ENCODE results near the gene RNF19B.

Gene RNF19B
- 101 to 186 (median 117) reads per million in 3 donors for total RNA-seq

GRCh38 chr1:32964461-32965250 lies at the start of gene RNF19B:
TSS of gene RNF19B (minus strand) at chr1:32964809. CDS start at chr1:32964685, 124 bp downstream.
- DNase-seq: peak; percentile 89 to 92 (median 91)
- H3K4me3 ChIP-seq (ENCODE audit: insufficient read depth, low read depth, low read length, poor library complexity, severe bottlenecking): peak within 1 kb of the TSS; percentile 88
- no peaks in the 10 kb centered on the region for H3K27me3 ChIP-seq (replicated peaks; ENCODE audit: control insufficient read depth, insufficient read depth, low read length, poor library complexity, severe bottlenecking)
- H3K36me3 ChIP-seq (ENCODE audit: control insufficient read depth, insufficient read depth, low read length): no peaks in the 10 kb centered on the region
- H3K9me3 ChIP-seq (ENCODE audit: control insufficient read depth, low read length): no peaks in the 10 kb centered on the region
- peaks cover 6% of the 10 kb centered on the region for H3K4me1 ChIP-seq (ENCODE audit: control insufficient read depth, insufficient read depth, low read length, poor library complexity, severe bottlenecking)
- H3K27ac ChIP-seq (ENCODE audit: insufficient read depth, low read length, poor library complexity, severe bottlenecking): peak within 1 kb of the TSS; percentile 78

GRCh38 chr1:33013791-33014190 lies 49.2 kb upstream of the RNF19B start:
- no peak overlapping the region for H3K4me3 ChIP-seq (ENCODE audit: insufficient read depth, low read depth, low read length, poor library complexity, severe bottlenecking)
- H3K27me3 ChIP-seq (replicated peaks; ENCODE audit: control insufficient read depth, insufficient read depth, low read length, poor library complexity, severe bottlenecking): no peaks in the 10 kb centered on the region
- H3K4me1 ChIP-seq (ENCODE audit: control insufficient read depth, insufficient read depth, low read length, poor library complexity, severe bottlenecking): no peaks in the 10 kb centered on the region
- H3K36me3 ChIP-seq (ENCODE audit: control insufficient read depth, insufficient read depth, low read length): peaks cover 60% of the 10 kb centered on the region
- no peak for DNase-seq
- H3K9me3 ChIP-seq (ENCODE audit: control insufficient read depth, low read length): no peaks in the 10 kb centered on the region
- H3K27ac ChIP-seq (ENCODE audit: insufficient read depth, low read length, poor library complexity, severe bottlenecking): no peak overlapping the region

- H3K9me3 ChIP-seq (ENCODE audit: control insufficient read depth, low read length): no peaks in the 10 kb centered on the region
- no peak for DNase-seq
- no peak overlapping the region for H3K27ac ChIP-seq (ENCODE audit: insufficient read depth, low read length, poor library complexity, severe bottlenecking)
- peaks cover 52% of the 10 kb centered on the region for H3K36me3 ChIP-seq (ENCODE audit: control insufficient read depth, insufficient read depth, low read length)
- H3K27me3 ChIP-seq (replicated peaks; ENCODE audit: control insufficient read depth, insufficient read depth, low read length, poor library complexity, severe bottlenecking): no peaks in the 10 kb centered on the region
- no peak overlapping the region for H3K4me3 ChIP-seq (ENCODE audit: insufficient read depth, low read depth, low read length, poor library complexity, severe bottlenecking)
- no peaks in the 10 kb centered on the region for H3K4me1 ChIP-seq (ENCODE audit: control insufficient read depth, insufficient read depth, low read length, poor library complexity, severe bottlenecking)
These were observed 47.6 kb upstream of the RNF19B start for GRCh38 chr1:33012165-33012564.

- no peak for DNase-seq
- Histone ChIP-seq H3K36me3 (ENCODE audit: control insufficient read depth, insufficient read depth, low read length) (peaks cover 50% of the 10 kb centered on the region), H3K4me1 (ENCODE audit: control insufficient read depth, insufficient read depth, low read length, poor library complexity, severe bottlenecking) (no peaks in the 10 kb centered on the region), H3K4me3 (ENCODE audit: insufficient read depth, low read depth, low read length, poor library complexity, severe bottlenecking) (no peak overlapping the region), H3K27ac (ENCODE audit: insufficient read depth, low read length, poor library complexity, severe bottlenecking) (no peak overlapping the region), H3K9me3 (ENCODE audit: control insufficient read depth, low read length) (no peaks in the 10 kb centered on the region), H3K27me3 (replicated peaks; ENCODE audit: control insufficient read depth, insufficient read depth, low read length, poor library complexity, severe bottlenecking) (no peaks in the 10 kb centered on the region)
These were observed 46.5 kb upstream of the RNF19B start for GRCh38 chr1:33010932-33011731.

GRCh38 chr1:33009561-33009960 lies 45.0 kb upstream of the RNF19B start:
- Histone ChIP-seq H3K27me3 (replicated peaks; ENCODE audit: control insufficient read depth, insufficient read depth, low read length, poor library complexity, severe bottlenecking) (no peaks in the 10 kb centered on the region), H3K4me1 (ENCODE audit: control insufficient read depth, insufficient read depth, low read length, poor library complexity, severe bottlenecking) (no peaks in the 10 kb centered on the region), H3K4me3 (ENCODE audit: insufficient read depth, low read depth, low read length, poor library complexity, severe bottlenecking) (no peak overlapping the region), H3K27ac (ENCODE audit: insufficient read depth, low read length, poor library complexity, severe bottlenecking) (no peak overlapping the region), H3K36me3 (ENCODE audit: control insufficient read depth, insufficient read depth, low read length) (peaks cover 45% of the 10 kb centered on the region), H3K9me3 (ENCODE audit: control insufficient read depth, low read length) (no peaks in the 10 kb centered on the region)
- no peak for DNase-seq

- Histone ChIP-seq H3K4me1 (ENCODE audit: control insufficient read depth, insufficient read depth, low read length, poor library complexity, severe bottlenecking) (no peaks in the 10 kb centered on the region), H3K9me3 (ENCODE audit: control insufficient read depth, low read length) (no peaks in the 10 kb centered on the region), H3K27ac (ENCODE audit: insufficient read depth, low read length, poor library complexity, severe bottlenecking) (no peak overlapping the region), H3K4me3 (ENCODE audit: insufficient read depth, low read depth, low read length, poor library complexity, severe bottlenecking) (no peak overlapping the region), H3K27me3 (replicated peaks; ENCODE audit: control insufficient read depth, insufficient read depth, low read length, poor library complexity, severe bottlenecking) (no peaks in the 10 kb centered on the region), H3K36me3 (ENCODE audit: control insufficient read depth, insufficient read depth, low read length) (peaks cover 36% of the 10 kb centered on the region)
- no peak for DNase-seq
These were observed 43.7 kb upstream of the RNF19B start for GRCh38 chr1:33008051-33008914.

- no peaks in the 10 kb centered on the region for H3K27me3 ChIP-seq (replicated peaks; ENCODE audit: control insufficient read depth, insufficient read depth, low read length, poor library complexity, severe bottlenecking)
- no peak overlapping the region for H3K4me3 ChIP-seq (ENCODE audit: insufficient read depth, low read depth, low read length, poor library complexity, severe bottlenecking)
- DNase-seq: no peak
- no peaks in the 10 kb centered on the region for H3K9me3 ChIP-seq (ENCODE audit: control insufficient read depth, low read length)
- H3K4me1 ChIP-seq (ENCODE audit: control insufficient read depth, insufficient read depth, low read length, poor library complexity, severe bottlenecking): no peaks in the 10 kb centered on the region
- no peak overlapping the region for H3K27ac ChIP-seq (ENCODE audit: insufficient read depth, low read length, poor library complexity, severe bottlenecking)
- H3K36me3 ChIP-seq (ENCODE audit: control insufficient read depth, insufficient read depth, low read length): peaks cover 27% of the 10 kb centered on the region
These were observed 42.8 kb upstream of the RNF19B start for GRCh38 chr1:33007190-33008050.

- H3K4me3 ChIP-seq (ENCODE audit: insufficient read depth, low read depth, low read length, poor library complexity, severe bottlenecking): no peak overlapping the region
These were observed 41.3 kb upstream of the RNF19B start for GRCh38 chr1:33005838-33006421.

More at GRCh38 chr1:33005838-33006421, 41.3 kb upstream of the RNF19B start:
- no peaks in the 10 kb centered on the region for H3K27me3 ChIP-seq (replicated peaks; ENCODE audit: control insufficient read depth, insufficient read depth, low read length, poor library complexity, severe bottlenecking)
- no peaks in the 10 kb centered on the region for H3K4me1 ChIP-seq (ENCODE audit: control insufficient read depth, insufficient read depth, low read length, poor library complexity, severe bottlenecking)
- H3K9me3 ChIP-seq (ENCODE audit: control insufficient read depth, low read length): no peaks in the 10 kb centered on the region
- no peak overlapping the region for H3K27ac ChIP-seq (ENCODE audit: insufficient read depth, low read length, poor library complexity, severe bottlenecking)
- peaks cover 12% of the 10 kb centered on the region for H3K36me3 ChIP-seq (ENCODE audit: control insufficient read depth, insufficient read depth, low read length)
- no peak for DNase-seq

All from effector memory CD4-positive, alpha-beta T cell (primary cell).